ACC112 (cell line): ENCODE data around the gene TRIP12.
"Not testable (repeated sequence)": the region's sequence is repeated elsewhere in the genome, so short reads cannot be mapped to it uniquely, and the experiment has no call there.

Experiments
- H2AFZ ChIP-seq: fragments of 200-600 bp; sonication (generic); one replicate; pipeline ENCODE4 v1.6.0; 2017; ENCODE audit warnings: antibody characterized with exemption, low read length; ENCODE audit not compliant: unreplicated experiment
- H3K27ac ChIP-seq: fragments of 200-600 bp; sonication (generic); 2 replicates; pipeline ENCODE4 v1.5.1; 2014; ENCODE audit warnings: low read depth, mild to moderate bottlenecking, antibody characterized with exemption, low read length, moderate library complexity
- H3K27me3 ChIP-seq: fragments of 200-600 bp; sonication (generic); 2 replicates; pipeline ENCODE4 v1.6.1; 2014; ENCODE audit warnings: mild to moderate bottlenecking, antibody characterized with exemption, low read length, moderate library complexity, mixed read lengths; ENCODE audit not compliant: insufficient read depth
- H3K36me3 ChIP-seq: fragments of 200-600 bp; sonication (generic); 2 replicates; pipeline ENCODE4 v1.6.1; 2016; ENCODE audit warnings: mild to moderate bottlenecking, antibody characterized with exemption, low read length, moderate library complexity, mixed read lengths; ENCODE audit not compliant: insufficient read depth
- H3K4me1 ChIP-seq: fragments of 200-600 bp; sonication (generic); one replicate; pipeline ENCODE4 v1.6.1; 2016; ENCODE audit warnings: low read length, mixed read lengths; ENCODE audit not compliant: insufficient read depth, unreplicated experiment, control insufficient read depth
- H3K4me3 ChIP-seq: fragments of 200-600 bp; sonication (generic); 2 replicates; pipeline ENCODE4 v1.5.1; 2014; ENCODE audit warnings: mild to moderate bottlenecking, low read depth, low read length
- H3K79me2 ChIP-seq: fragments of 200-600 bp; sonication (generic); one replicate; pipeline ENCODE4 v1.6.0; 2016; ENCODE audit warnings: low read length; ENCODE audit not compliant: control insufficient read depth, unreplicated experiment, insufficient read depth

Gene TRIP12

DNA sequence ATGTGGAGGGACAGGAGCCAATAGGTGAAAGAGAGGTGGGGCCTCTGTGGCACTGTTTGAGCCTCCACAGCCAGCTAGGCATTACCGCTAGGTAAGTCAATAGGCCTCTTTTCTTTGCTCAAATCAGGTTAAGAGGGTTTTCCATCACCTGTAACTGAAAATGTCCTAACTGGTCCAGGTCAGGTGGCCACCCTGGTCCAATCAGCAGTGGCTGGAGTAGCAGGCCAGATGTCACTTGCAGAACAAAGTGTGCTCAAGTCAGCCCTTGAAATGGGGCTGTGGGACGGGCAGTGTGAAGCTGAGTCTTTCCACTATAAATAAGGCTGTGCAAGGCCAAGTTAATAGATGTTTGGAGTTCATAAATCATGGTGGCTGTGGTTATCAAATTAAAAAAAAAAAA lies 21.4 kb upstream of the TRIP12 start:
- Histone ChIP-seq H3K4me3 (no peak overlapping the region), H3K79me2 (no peaks in the 10 kb centered on the region), H3K36me3 (peaks cover 4% of the 10 kb centered on the region; the same call in 1 of the 2 replicates), H2AFZ (no peak overlapping the region), H3K4me1 (no peaks in the 10 kb centered on the region), H3K27ac (no peak overlapping the region), H3K27me3 (no peaks in the 10 kb centered on the region)

DNA sequence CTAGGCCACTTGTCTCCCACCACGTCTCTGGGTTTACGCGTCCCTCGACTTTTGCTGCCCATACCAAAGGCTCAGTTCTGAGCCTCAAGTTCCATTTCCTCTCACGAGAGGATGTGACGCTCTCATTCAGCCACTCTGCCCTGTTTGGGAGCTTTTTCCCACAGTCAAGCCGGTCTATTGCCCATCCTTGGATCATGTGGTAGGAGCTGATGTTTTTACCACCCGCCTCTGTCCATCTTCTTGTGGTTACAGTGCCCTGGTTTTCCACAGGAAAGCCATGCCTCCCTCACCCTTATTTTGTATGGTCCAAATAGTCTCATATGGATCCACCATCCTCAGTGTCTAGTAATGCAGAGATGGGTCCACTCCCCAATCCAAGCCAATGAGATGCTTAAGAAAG lies 20.9 kb upstream of the TRIP12 start:
- Histone ChIP-seq H3K27me3 (no peaks in the 10 kb centered on the region), H3K4me3 (no peak overlapping the region), H2AFZ (no peak overlapping the region), H3K4me1 (no peaks in the 10 kb centered on the region), H3K36me3 (peaks cover 4% of the 10 kb centered on the region; the same call in 1 of the 2 replicates), H3K79me2 (no peaks in the 10 kb centered on the region), H3K27ac (no peak overlapping the region)

DNA sequence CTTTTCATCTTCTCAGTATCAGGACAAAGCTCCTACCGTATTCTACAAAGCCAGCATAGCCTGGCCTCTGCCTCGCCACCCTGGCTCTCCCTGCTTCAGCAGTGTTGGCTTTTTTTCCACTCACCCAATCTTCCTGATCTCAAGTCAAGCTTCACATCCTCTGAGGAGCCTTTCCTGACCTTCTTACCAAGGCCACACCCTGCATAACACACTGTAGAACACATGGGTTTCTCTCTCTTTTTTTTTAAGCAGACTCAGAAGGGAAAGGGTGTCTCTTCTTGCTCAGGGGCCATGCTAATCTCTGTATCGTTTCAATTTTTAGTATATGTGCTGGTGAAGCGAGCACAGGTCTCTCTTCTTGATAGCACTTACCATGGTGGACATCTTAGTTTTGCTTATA lies 15.7 kb upstream of the TRIP12 start:
- Histone ChIP-seq H3K4me1 (no peaks in the 10 kb centered on the region), H2AFZ (no peak overlapping the region)

DNA sequence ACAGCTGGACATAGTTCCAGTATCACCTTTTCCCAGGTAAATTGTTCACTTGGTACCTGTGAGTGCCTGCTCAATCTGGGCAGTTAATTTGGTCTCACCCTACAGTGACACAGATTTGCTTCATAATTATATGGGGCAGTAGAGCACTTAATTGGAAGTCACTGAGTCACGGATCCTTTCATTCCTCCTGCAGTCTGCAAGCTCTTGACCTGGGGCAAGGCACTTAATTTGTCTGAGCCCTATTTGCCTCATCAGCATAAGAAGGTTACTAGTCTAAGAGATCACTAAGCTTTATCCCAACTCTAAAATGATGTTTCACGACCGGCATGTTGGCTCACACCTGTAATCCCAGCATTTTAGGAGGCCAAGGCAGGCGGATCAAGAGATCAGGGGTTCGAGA lies 9.4 kb upstream of the TRIP12 start:
- Histone ChIP-seq H3K4me3 (no peak overlapping the region), H3K36me3 (peaks cover 12% of the 10 kb centered on the region; the same call in 1 of the 2 replicates), H3K27me3 (no peaks in the 10 kb centered on the region), H3K79me2 (peaks cover 3% of the 10 kb centered on the region), H3K4me1 (peaks cover 19% of the 10 kb centered on the region), H3K27ac (no peak overlapping the region), H2AFZ (no peak overlapping the region)

More for the DNA sequence above, 15.7 kb upstream of the TRIP12 start:
- H3K27me3 ChIP-seq, result no peaks in the 10 kb centered on the region
- H3K27ac ChIP-seq, result no peak overlapping the region
- peaks cover 16% of the 10 kb centered on the region; the same call in 1 of the 2 replicates for H3K36me3 ChIP-seq
- no peak overlapping the region for H3K4me3 ChIP-seq
- no peaks in the 10 kb centered on the region for H3K79me2 ChIP-seq

DNA sequence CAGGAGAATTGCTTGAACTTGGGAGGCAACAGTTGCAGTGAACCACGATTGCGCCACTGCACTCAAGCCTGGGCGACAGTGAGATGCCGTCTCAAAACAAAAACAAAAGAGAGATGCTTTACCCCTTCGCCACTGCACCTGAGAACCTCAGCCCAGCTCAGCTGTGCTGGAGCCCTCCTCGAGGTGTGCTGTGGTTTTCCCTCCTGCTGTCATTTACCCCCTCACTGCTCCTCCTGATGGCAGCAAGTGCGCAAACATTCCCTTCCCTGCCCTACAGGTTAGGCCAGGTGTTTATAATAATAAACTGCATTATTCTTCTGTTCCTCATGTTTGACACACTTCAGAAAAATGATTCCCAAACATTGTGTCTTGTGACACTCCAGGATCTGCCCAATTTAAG lies 8.8 kb upstream of the TRIP12 start:
- H3K4me3 ChIP-seq, result no peak overlapping the region
- peaks cover 19% of the 10 kb centered on the region for H3K4me1 ChIP-seq
- H3K79me2 ChIP-seq, result peaks cover 6% of the 10 kb centered on the region
- H2AFZ ChIP-seq, result no peak overlapping the region
- no peak overlapping the region for H3K27ac ChIP-seq
- peaks cover 12% of the 10 kb centered on the region; the same call in 1 of the 2 replicates for H3K36me3 ChIP-seq
- H3K27me3 ChIP-seq, result no peaks in the 10 kb centered on the region

DNA sequence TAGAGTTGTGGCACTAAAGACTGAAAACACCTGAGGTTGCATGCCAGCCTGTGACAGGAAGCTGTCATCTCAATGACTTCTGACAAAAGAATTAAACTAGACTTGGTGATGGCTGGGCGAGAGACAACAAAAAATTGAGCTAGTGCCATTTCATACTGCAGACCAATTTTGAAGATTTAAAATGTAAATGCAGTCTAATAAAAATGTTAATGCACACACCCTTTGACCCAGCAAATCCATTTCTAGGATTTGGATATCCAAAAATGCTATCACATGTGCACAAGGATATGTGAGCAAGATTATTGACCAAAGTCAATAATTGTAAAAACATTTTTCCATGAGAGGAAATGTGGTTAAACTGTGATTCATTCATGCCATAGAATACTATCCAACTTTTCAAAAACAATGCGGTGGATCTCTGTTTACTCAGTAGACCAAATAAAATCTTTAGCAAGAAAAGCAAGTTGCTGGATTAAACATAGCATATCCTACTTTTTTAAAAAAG lies 6.1 kb upstream of the TRIP12 start:
- Histone ChIP-seq H3K79me2 (peaks cover 23% of the 10 kb centered on the region), H3K27ac (no peak overlapping the region), H3K4me3 (no peak overlapping the region), H2AFZ (no peak overlapping the region), H3K36me3 (0 out of 2 replicates have a peak, but pooled peaks cover under 1% of the 10 kb centered on the region), H3K4me1 (peaks cover 19% of the 10 kb centered on the region), H3K27me3 (no peaks in the 10 kb centered on the region)

DNA sequence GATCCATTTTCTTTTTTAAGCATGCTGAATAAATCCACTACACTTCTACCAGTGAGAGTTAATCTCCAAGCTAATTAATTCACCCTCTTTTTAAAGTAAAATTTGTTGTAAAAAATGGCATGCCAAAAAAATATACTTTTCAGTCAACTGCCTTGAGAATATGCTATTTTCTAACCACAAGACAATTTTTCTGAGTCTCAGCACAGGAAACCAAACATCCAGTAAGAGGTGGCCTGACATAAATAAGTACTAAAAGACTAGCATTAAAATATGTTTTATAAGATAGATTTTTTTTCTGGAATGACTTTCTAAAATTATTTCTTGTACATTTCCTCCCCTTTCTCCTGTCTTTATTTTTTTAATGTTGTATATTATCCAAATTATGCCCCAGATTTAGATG lies 3.4 kb upstream of the TRIP12 start:
- Histone ChIP-seq H3K4me1 (peaks cover 19% of the 10 kb centered on the region), H3K36me3 (no peaks in the 10 kb centered on the region), H3K4me3 (no peak overlapping the region), H3K27ac (no peak overlapping the region), H2AFZ (no peak overlapping the region), H3K27me3 (no peaks in the 10 kb centered on the region), H3K79me2 (peaks cover 35% of the 10 kb centered on the region)

DNA sequence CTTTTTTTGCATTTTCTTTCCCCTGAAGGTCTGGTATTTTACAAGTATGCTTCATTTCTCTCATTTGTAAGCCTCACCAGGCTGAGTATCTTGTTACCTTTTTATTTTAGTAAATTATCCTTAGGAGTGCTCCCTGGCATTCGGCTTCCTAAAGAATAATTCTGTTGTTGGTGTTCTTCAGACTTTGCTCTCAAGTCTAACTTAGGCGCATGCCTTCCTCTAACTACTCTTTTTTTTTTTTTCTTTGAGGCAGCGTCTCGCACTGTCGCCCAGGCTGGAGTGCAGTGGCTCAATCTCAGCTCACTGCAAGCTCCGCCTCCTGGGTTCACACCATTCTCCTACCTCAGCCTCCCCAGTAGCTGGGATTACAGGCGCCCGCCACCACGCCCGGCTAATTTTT lies 2.7 kb upstream of the TRIP12 start:
- Histone ChIP-seq H3K79me2 (peaks cover 39% of the 10 kb centered on the region), H3K4me1 (peaks cover 21% of the 10 kb centered on the region)
- H3K36me3 ChIP-seq, H2AFZ ChIP-seq, H3K4me3 ChIP-seq, H3K27me3 ChIP-seq, H3K27ac ChIP-seq: not testable (repeated sequence)

DNA sequence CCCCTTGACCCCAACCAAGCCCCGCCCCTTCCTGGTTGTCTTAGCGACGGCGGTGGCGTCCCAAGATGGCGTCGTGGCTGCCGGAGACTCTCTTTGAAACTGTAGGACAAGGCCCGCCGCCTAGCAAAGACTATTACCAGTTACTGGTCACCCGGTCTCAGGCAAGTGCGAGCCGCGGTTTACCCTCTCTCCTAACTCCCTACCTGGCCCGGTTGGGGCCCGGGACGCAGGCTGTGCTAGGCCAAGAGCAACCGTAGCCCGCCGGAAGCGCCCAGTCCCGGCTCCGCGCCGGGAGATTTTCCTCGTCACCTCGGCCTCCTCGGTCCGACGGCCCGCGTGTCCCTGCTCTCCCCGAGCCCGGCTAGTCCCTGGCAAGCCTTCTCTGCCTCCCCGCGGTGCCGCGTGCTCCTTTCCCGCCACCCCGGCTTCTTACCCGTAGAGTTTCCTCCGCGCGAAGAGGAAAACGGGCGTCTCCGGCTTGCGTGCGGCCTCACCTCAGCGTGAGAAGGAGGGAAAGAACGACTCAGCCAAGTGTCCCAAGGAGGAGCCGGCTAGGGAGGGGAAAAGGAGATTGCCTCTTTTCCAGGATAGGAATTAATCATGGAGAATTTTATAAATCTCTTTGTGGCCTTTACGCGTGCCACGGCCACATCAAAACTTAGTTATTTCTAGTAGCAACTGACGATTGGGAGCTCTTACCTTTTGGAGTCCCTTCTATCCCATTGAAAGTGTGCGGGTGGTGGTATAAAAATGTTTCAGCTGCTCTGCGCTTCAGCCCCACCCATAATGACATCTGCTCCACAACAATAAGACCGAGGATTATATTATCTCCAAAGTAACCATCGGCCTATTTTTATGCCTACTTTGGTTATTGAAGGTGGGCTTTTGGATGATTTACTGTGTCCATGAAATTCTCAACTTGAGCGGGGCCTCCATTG lies 909 bp upstream of the TRIP12 start, which contains the start of gene FBXO36:
TSS of gene FBXO36 (plus strand) at position 55 of the 938 bp plus-strand sequence. CDS start at position 66, 11 bp downstream.
- peaks cover 11% of the 10 kb centered on the region for H3K36me3 ChIP-seq
- H3K4me3 ChIP-seq, result peak within 1 kb of the TSS; percentile 93

DNA sequence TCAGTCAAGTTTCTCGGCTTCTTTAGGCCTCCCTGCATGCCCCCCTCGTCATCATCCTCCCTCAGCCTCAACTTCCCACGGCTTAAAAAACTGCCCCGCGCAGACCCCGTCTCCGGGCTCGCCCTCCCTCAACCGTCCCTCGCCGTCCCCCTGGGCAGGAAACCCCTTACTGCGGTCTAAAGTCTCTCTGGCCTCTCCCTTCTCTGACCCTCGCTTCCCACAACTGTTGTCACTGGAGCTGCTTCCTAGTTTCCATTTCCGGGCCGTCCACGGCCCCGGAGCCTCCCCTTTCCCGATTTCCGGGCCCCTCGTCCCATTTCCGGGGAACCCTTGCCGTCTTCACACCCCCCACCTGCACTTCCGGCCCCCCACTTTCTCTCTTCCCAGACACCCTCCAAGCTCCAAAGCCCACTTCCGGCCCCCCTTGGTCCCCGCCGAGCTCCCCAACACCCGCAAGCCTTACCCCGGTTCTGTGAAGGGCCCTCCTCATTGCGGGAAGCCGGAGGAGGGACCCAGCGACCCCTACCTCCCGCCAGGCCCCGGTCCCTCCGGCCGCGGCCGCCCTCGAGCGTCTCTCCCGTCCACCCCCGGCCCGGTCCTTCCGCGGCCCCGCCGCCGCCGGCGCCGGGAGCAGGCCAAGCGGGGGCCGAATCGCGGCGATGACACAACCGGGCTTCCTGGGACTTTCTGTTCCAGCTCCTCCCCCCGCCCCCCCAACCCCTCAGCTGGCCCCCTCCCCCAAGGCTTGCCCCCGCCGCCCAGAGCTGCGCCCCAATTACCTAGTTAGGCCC lies 513 bp downstream of the TRIP12 start:
- H3K79me2 ChIP-seq, result peaks cover 70% of the 10 kb centered on the region
- peak overlapping the region; percentile 28 for H2AFZ ChIP-seq
- peaks cover 12% of the 10 kb centered on the region for H3K36me3 ChIP-seq
- peak overlapping the region; percentile 93 for H3K4me3 ChIP-seq
- peaks cover 13% of the 10 kb centered on the region for H3K4me1 ChIP-seq
- H3K27ac ChIP-seq, result peak overlapping the region; percentile 94
- no peaks in the 10 kb centered on the region for H3K27me3 ChIP-seq

More for the DNA sequence above, 909 bp upstream of the TRIP12 start, which contains the start of gene FBXO36:
- peak within 1 kb of the TSS; percentile 94 for H3K27ac ChIP-seq
- peaks cover 57% of the 10 kb centered on the region for H3K79me2 ChIP-seq
- peaks cover 22% of the 10 kb centered on the region for H3K4me1 ChIP-seq
- no peaks in the 10 kb centered on the region for H3K27me3 ChIP-seq
- H2AFZ ChIP-seq, result peak within 1 kb of the TSS; percentile 99
